GM13976 (cell line): Measurements from ENCODE around the gene ABCA9.

Source experiments
- DNase-seq: peaks from one replicate; pipeline ENCODE4 v3.0.0; 2012; ENCODE audit warnings: low spot score
- CTCF ChIP-seq: IDR thresholded peaks from 2 replicates; pipeline ENCODE4 v1.5.1; 2012; ENCODE audit warnings: borderline replicate concordance, mild to moderate bottlenecking; ENCODE audit not compliant: insufficient read depth; ENCODE audit errors: extremely low read depth, missing control alignments, control extremely low read depth
- in situ Hi-C: fragments of 300-500 bp; cut with MboI; formaldehyde crosslinking; loops from one replicate; pipeline ENCODE4 v1.12.0; 2022; ENCODE audit warnings: low sequenced_read_pairs, mixed read lengths, inconsistent platforms; ENCODE audit not compliant: unreplicated experiment

Gene ABCA9

DNA sequence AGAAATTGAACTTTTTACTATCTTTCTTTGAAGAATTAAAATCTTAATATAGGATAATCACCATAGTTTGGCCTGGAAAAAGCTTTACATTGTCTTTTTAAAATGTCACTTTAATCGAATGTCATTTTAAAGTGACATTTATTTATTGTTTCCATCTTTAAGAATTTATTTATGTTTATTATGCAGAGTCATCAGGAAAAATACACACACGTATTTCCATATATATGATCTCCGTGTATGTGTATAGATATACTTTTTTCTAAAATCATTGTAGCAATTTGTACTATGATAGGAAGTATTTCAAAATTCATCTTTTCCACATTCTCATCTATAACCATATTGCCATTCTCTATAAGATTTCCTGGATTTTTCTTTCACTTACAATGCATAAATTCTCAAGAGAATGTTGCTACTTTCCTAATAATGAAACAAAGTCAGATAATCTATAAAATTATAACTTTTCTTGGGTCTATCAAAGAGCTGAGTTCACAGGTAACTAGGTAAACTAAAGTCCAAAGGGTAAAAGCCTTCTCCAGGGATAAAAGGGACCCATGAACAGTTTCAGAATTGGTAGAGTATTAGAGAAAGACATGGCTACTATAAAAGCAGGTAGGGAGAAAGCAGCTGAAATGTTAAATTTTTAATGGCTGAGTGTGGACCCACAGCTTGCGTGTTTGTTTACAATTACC is 117.5 kb downstream of the ABCA9 start:
- in situ Hi-C loops: no loop called here
- no peak for TF ChIP-seq CTCF
- no peak for DNase-seq

GRCh38 chr17:68942389-68942788 is 118.3 kb downstream of the ABCA9 start:
- in situ Hi-C loops: no loop called here
- no peak for TF ChIP-seq CTCF
- no peak for DNase-seq

DNA sequence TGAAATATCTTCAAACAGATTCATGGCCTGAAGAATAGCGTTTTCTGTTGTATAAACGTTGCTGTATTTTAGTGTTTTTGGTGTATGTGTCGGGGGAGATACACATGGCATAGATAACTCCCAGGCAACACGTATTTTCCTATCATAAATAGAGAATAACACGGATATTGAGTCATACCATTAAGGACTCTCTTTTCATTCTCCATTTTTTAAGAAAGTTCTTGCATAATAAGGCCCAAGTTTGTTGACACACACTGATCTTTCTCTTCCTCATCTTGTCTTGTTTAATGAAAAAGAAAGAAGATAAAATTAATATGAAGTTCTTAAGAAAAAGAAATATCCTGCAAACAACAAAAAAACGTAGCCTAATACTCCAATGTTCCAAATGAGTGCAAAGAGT is 119.0 kb downstream of the ABCA9 start:
- no peak for DNase-seq
- in situ Hi-C loops: no loop called here
- TF ChIP-seq CTCF: no peak

- TF ChIP-seq CTCF: no peak
- in situ Hi-C loops: no loop called here
- no peak for DNase-seq
These were observed 121.5 kb downstream of the ABCA9 start for GRCh38 chr17:68939195-68939594.

- TF ChIP-seq CTCF: no peak
- DNase-seq: no peak
- in situ Hi-C loops: no loop called here
These were observed 122.7 kb downstream of the ABCA9 start for GRCh38 chr17:68937890-68938514.

GRCh38 chr17:68927516-68927915 is 133.2 kb downstream of the ABCA9 start:
- in situ Hi-C loops: no loop called here
- DNase-seq: no peak
- TF ChIP-seq CTCF: no peak
